Measurements from ENCODE around the gene CLIP1. TPM values are rescaled to one million over a fixed set of nuclear protein-coding genes. Genes with fewer than 3 reads are reported as not detected.

CLIP1 gene
- total and polyA plus RNA-seq, 2 of the 13 experiments (the other 11 are each of a cell fraction or from before 2014, with no cell fraction given) = 28.9 to 43.7 TPM

DNA sequence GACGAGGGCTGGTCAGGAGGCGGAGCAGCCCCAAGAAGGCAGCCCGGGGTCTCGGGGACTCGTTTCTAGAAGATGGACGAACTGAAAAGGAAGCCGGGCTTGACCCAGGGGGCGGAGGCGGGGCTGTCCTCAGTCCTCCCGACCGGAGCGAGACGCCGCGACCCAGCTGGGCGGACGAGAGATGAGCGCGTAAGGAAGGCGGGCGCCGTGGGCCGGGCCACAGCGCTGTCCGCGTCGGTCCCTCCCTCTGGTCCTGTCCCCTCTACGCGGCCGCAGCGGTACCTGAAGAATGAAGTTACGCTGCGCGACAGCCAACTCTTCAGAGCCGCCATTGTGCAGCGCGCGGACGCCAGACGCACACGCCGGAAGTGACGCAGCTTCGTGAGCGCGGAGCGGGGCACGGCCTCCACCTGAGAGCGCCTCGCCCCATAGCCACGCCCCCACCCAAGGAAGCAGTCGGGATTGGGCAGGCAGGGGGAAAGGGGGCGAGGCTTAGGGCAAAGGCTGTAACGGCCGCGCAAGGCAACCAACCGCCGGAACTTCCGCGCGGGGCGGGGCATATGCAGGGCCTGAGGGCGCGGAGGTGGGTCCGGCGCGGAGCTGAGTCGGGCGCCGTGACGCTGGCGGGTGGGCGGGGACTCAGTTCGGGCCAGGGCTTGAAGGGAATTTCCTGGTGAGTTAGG lies 196.6 kb downstream of the CLIP1 start, which contains the start of gene DIABLO (continued):
- TF ChIP-seq, protein P1, sequence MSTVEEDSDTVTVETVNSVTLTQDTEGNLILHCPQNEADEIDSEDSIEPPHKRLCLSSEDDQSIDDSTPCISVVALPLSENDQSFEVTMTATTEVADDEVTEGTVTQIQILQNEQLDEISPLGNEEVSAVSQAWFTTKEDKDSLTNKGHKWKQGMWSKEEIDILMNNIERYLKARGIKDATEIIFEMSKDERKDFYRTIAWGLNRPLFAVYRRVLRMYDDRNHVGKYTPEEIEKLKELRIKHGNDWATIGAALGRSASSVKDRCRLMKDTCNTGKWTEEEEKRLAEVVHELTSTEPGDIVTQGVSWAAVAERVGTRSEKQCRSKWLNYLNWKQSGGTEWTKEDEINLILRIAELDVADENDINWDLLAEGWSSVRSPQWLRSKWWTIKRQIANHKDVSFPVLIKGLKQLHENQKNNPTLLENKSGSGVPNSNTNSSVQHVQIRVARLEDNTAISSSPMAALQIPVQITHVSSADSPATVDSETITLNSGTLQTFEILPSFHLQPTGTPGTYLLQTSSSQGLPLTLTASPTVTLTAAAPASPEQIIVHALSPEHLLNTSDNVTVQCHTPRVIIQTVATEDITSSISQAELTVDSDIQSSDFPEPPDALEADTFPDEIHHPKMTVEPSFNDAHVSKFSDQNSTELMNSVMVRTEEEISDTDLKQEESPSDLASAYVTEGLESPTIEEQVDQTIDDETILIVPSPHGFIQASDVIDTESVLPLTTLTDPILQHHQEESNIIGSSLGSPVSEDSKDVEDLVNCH (CRISPR knock-in tag; IDR thresholded peaks at IDR 0.05) = no peak
- TF ChIP-seq HNF4A (CRISPR knock-in tag; IDR thresholded peaks at IDR 0.05) (no peak), ZNF768 (CRISPR knock-in tag; IDR thresholded peaks at IDR 0.05) (peak; percentile 71), ZNF367 (CRISPR knock-in tag; IDR thresholded peaks at IDR 0.05; ENCODE audit: borderline replicate concordance) (no peak), PHF20 (CRISPR knock-in tag; IDR thresholded peaks at IDR 0.05) (peak; percentile 93), DNMT1 (CRISPR knock-in tag; IDR thresholded peaks at IDR 0.05) (0 out of 2 replicates have a peak, but pooled peaks have one; percentile 85), CBX5 (CRISPR knock-in tag; IDR thresholded peaks at IDR 0.05; ENCODE audit: borderline replicate concordance) (peak; percentile 61; the same call in 1 of the 2 replicates), ZNF547 (CRISPR knock-in tag; IDR thresholded peaks at IDR 0.05) (no peak), SMARCE1 (IDR thresholded peaks at IDR 0.05; ENCODE audit: borderline replicate concordance) (no peak), KDM2A (CRISPR knock-in tag; IDR thresholded peaks at IDR 0.05; ENCODE audit: borderline replicate concordance, low read depth) (peak; percentile 98), HCFC1 (IDR thresholded peaks at IDR 0.05; ENCODE audit: low read depth, low read length) (peak; percentile 53), TARDBP (CRISPR knock-in tag; IDR thresholded peaks at IDR 0.05) (peak; percentile 90; the same call in 1 of the 2 replicates), MIER2 (CRISPR knock-in tag; IDR thresholded peaks at IDR 0.05) (peak; percentile 71; the same call in 1 of the 2 replicates), ZSCAN21 (CRISPR knock-in tag; IDR thresholded peaks at IDR 0.05; ENCODE audit: borderline replicate concordance) (peak; percentile 78; the same call in 1 of the 2 replicates), ZNF235 (CRISPR knock-in tag; IDR thresholded peaks at IDR 0.05; ENCODE audit: borderline replicate concordance) (no peak), ZFP36L2 (CRISPR knock-in tag; IDR thresholded peaks at IDR 0.05) (0 out of 2 replicates have a peak, but pooled peaks have one; percentile 54), ZNF296 (CRISPR knock-in tag; conservative IDR thresholded peaks at IDR 0.05) (no peak), TAF1 (CRISPR knock-in tag; IDR thresholded peaks at IDR 0.05) (peak; percentile 98), NPAS2 (CRISPR knock-in tag; IDR thresholded peaks at IDR 0.05; ENCODE audit: borderline replicate concordance) (no peak), EEA1 (CRISPR knock-in tag; IDR thresholded peaks at IDR 0.05; ENCODE audit: borderline replicate concordance) (peak; percentile 96), YEATS2 (CRISPR knock-in tag; IDR thresholded peaks at IDR 0.05; ENCODE audit: borderline replicate concordance) (peak; percentile 93), AGO2 (optimal IDR thresholded peaks at IDR 0.05; ENCODE audit: low read depth, low read length) (peak; percentile 75)
- TF ChIP-seq, protein P2, sequence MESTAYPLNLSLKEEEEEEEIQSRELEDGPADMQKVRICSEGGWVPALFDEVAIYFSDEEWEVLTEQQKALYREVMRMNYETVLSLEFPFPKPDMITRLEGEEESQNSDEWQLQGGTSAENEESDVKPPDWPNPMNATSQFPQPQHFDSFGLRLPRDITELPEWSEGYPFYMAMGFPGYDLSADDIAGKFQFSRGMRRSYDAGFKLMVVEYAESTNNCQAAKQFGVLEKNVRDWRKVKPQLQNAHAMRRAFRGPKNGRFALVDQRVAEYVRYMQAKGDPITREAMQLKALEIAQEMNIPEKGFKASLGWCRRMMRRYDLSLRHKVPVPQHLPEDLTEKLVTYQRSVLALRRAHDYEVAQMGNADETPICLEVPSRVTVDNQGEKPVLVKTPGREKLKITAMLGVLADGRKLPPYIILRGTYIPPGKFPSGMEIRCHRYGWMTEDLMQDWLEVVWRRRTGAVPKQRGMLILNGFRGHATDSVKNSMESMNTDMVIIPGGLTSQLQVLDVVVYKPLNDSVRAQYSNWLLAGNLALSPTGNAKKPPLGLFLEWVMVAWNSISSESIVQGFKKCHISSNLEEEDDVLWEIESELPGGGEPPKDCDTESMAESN (CRISPR knock-in tag; conservative IDR thresholded peaks at IDR 0.05) = peak; percentile 12; the same call in 1 of the 2 replicates
- TF ChIP-seq, protein P3, sequence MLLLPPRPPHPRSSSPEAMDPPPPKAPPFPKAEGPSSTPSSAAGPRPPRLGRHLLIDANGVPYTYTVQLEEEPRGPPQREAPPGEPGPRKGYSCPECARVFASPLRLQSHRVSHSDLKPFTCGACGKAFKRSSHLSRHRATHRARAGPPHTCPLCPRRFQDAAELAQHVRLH (CRISPR knock-in tag; IDR thresholded peaks at IDR 0.05; ENCODE audit: borderline replicate concordance, low read depth) = peak; percentile 10; the same call in 1 of the 2 replicates
